LNCAP (cell line): ENCODE results near the gene ATP5F1D.

Source experiments
- CTCF ChIP-seq: fragments of 450-650 bp; IDR thresholded peaks from 2 replicates; pipeline ENCODE4 v1.5.1; 2017; ENCODE audit warnings: mild to moderate bottlenecking

The ATP5F1D gene

GRCh38 chr19:1283207-1283916 lies 41.8 kb downstream of the ATP5F1D start:
- no peak for TF ChIP-seq CTCF

GRCh38 chr19:1283917-1284292 lies 42.4 kb downstream of the ATP5F1D start:
- no peak for TF ChIP-seq CTCF

GRCh38 chr19:1284293-1284978 lies 42.9 kb downstream of the ATP5F1D start:
- TF ChIP-seq CTCF, result no peak

- TF ChIP-seq CTCF, result no peak
Observed at GRCh38 chr19:1284979-1285736, 43.6 kb downstream of the ATP5F1D start.

GRCh38 chr19:1285737-1286360 lies 44.3 kb downstream of the ATP5F1D start, which contains the start of gene EFNA2:
EFNA2 (plus strand) TSS chr19:1285873; CDS start chr19:1286169, 296 bp downstream.
- TF ChIP-seq CTCF, result peak; percentile 25; the same call in 1 of the 2 replicates

GRCh38 chr19:1286487-1287353 lies 45.2 kb downstream of the ATP5F1D start:
- no peak for TF ChIP-seq CTCF
